Neutrophil (primary cell): ENCODE data around the gene EMILIN2.

Experiments used
- H3K27ac ChIP-seq: fragments of 200-600 bp; sonication (generic); 2 replicates; pipeline ENCODE4 v1.5.1; 2016; ENCODE audit warnings: mild to moderate bottlenecking, moderate library complexity
- H3K27me3 ChIP-seq: fragments of 200-600 bp; sonication (generic); 2 replicates; pipeline ENCODE4 v1.6.0; 2016; ENCODE audit warnings: mild to moderate bottlenecking
- H3K36me3 ChIP-seq: fragments of 200-600 bp; sonication (generic); 2 replicates; pipeline ENCODE4 v1.5.1; 2017
- H3K4me1 ChIP-seq, 2 experiments: fragments of 200-600 bp in 1 of 2; sonication (generic) in 1 of 2; 1 replicate in 1 of 2; 2 replicates in 1 of 2; pipeline versions ENCODE4 v1.5.1 to v1.6.1; 2013 to 2016; ENCODE audit warnings: low read depth in 1 of 2, low read length in 1 of 2, mild to moderate bottlenecking in 1 of 2, moderate library complexity in 1 of 2; ENCODE audit not compliant: control insufficient read depth in 1 of 2, insufficient read depth in 1 of 2
- H3K4me3 ChIP-seq, 2 experiments: fragments of 200-600 bp in 1 of 2; sonication (generic) in 1 of 2; 1 replicate in 1 of 2; 2 replicates in 1 of 2; pipeline ENCODE4 v1.5.1; 2013 to 2016; ENCODE audit warnings: low read depth in 1 of 2, low read length in 1 of 2, mild to moderate bottlenecking in 1 of 2, moderate library complexity in 1 of 2
- H3K9me3 ChIP-seq: fragments of 200-600 bp; sonication (generic); 2 replicates; pipeline ENCODE4 v1.5.1; 2016
- CTCF ChIP-seq: fragments of 200-600 bp; sonication (generic); IDR thresholded peaks from 2 replicates; pipeline ENCODE4 v1.5.1; 2016; ENCODE audit warnings: antibody characterized with exemption

The EMILIN2 gene

GRCh38 chr18:2891526-2892431 is 45.0 kb downstream of the EMILIN2 start:
- no peak for TF ChIP-seq CTCF
- no peaks in the 10 kb centered on the region for H3K9me3 ChIP-seq
- no peak overlapping the region for H3K4me3 ChIP-seq
- H3K4me1 ChIP-seq, result peaks cover 11 to 16% of the 10 kb centered on the region in 2 experiments
- no peaks in the 10 kb centered on the region for H3K36me3 ChIP-seq
- H3K27ac ChIP-seq, result no peak overlapping the region
- no peaks in the 10 kb centered on the region for H3K27me3 ChIP-seq

GRCh38 chr18:2893056-2893455 is 46.2 kb downstream of the EMILIN2 start:
- H3K4me1 ChIP-seq, result peaks cover 18% of the 10 kb centered on the region in 2 experiments
- H3K36me3 ChIP-seq, result no peaks in the 10 kb centered on the region
- H3K27me3 ChIP-seq, result no peaks in the 10 kb centered on the region
- no peak for TF ChIP-seq CTCF
- H3K9me3 ChIP-seq, result no peaks in the 10 kb centered on the region
- no peak overlapping the region for H3K27ac ChIP-seq
- H3K4me3 ChIP-seq, result no peak overlapping the region

GRCh38 chr18:2893676-2894075 is 46.9 kb downstream of the EMILIN2 start:
- Histone ChIP-seq H3K4me3 (no peak overlapping the region), H3K9me3 (no peaks in the 10 kb centered on the region), H3K4me1 (peaks cover 20% of the 10 kb centered on the region in 2 experiments), H3K27ac (no peak overlapping the region), H3K27me3 (no peaks in the 10 kb centered on the region), H3K36me3 (no peaks in the 10 kb centered on the region)
- TF ChIP-seq CTCF, result no peak

GRCh38 chr18:2894131-2894840 is 47.5 kb downstream of the EMILIN2 start:
- Histone ChIP-seq H3K27ac (no peak overlapping the region), H3K36me3 (no peaks in the 10 kb centered on the region), H3K9me3 (no peaks in the 10 kb centered on the region), H3K4me1 (peaks cover 20% of the 10 kb centered on the region in 2 experiments), H3K4me3 (no peak overlapping the region), H3K27me3 (no peaks in the 10 kb centered on the region)
- no peak for TF ChIP-seq CTCF

- Histone ChIP-seq H3K9me3 (no peaks in the 10 kb centered on the region), H3K4me3 (no peak overlapping the region), H3K27me3 (no peaks in the 10 kb centered on the region), H3K27ac (no peak overlapping the region), H3K4me1 (peaks cover 20% of the 10 kb centered on the region in 2 experiments), H3K36me3 (no peaks in the 10 kb centered on the region)
- no peak for TF ChIP-seq CTCF
These were observed 48.1 kb downstream of the EMILIN2 start for GRCh38 chr18:2894841-2895370.
